NCI-H345 treated with DMSO at 0.1 percent for 48 hours (cell line): Measurements from ENCODE around the gene TEKT1.
"Not testable (repeated sequence)": the region's sequence is repeated elsewhere in the genome, so short reads cannot be mapped to it uniquely, and the experiment has no call there.

Experiments used
- DNase-seq: peaks from one replicate; lab custom pipeline; 2025; ENCODE audit not compliant: unreplicated experiment; lab: John Stamatoyannopoulos, UW

Gene TEKT1

GRCh38 chr17:6816368-6816767 lies 15.2 kb downstream of the TEKT1 start:
- DNase-seq = not testable (repeated sequence)

DNA sequence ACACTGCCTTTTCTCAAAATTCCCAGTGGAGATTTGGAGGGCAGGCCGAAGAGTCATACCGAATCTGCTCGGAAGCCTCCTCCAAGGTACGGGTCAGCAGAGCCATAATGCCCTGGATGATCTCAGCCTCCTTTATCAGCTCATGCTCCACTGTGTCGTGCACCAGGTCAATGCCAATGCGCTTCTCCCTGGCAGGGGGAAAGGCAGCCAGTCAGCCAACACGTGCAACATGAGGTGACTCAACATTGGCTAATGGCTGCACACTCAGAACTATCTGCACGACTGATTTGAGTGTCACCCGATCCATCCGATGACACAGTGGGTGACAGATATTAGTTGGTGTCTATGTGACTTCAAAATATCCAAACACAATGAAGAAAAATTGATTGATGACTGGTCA lies 15.8 kb downstream of the TEKT1 start:
- DNase-seq = no peak

DNA sequence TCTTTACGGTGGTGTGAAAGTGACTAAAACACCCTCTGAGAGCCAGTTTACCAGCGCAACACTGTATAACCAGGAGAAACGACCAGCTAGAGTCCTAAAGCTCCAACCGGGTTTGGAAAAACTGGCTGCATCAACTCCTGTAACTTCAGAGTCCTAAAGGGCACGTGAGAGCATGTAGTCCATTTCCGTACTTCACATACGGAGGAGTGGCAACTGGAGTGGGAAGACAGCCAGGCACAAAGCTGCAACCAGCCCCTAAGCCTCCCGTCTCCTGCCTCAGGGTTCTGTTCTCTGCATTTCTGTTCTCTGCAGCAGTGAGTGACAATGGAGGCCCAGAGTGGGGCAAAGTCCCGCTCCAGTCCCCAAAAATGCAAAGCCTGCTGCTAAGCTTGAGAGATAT lies 19.2 kb downstream of the TEKT1 start:
- DNase-seq = no peak

DNA sequence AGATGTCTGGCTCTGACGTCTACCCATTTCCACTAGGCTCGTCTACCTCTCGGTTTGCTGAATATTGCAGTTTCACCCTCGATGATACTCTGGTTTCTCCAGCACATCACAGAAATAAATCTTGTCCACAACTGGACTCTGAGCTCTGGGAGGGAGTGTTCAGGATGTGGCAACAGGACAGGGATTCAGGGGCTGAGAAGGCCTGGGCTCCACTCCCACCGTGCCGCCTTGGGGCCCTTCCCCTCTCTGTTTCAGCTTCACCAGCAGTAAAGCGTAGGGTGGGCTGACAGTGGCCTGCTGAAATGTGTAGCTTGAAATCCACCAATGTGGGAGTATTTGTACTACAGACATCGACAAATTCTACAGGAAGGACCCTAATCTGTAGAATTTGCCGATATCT lies 20.0 kb downstream of the TEKT1 start:
- no peak for DNase-seq

- no peak for DNase-seq
These were observed 31.0 kb downstream of the TEKT1 start for GRCh38 chr17:6800422-6801027.

GRCh38 chr17:6799738-6800137 lies 31.8 kb downstream of the TEKT1 start:
- DNase-seq = no peak

- DNase-seq = no peak
These were observed 33.7 kb downstream of the TEKT1 start for GRCh38 chr17:6797718-6798351.

GRCh38 chr17:6796887-6797490 lies 34.5 kb downstream of the TEKT1 start:
- DNase-seq = no peak

- DNase-seq = no peak
These were observed 35.3 kb downstream of the TEKT1 start for GRCh38 chr17:6796017-6796886.

- no peak for DNase-seq
These were observed 37.6 kb downstream of the TEKT1 start for GRCh38 chr17:6793748-6794493.

- no peak for DNase-seq
These were observed 42.4 kb downstream of the TEKT1 start for GRCh38 chr17:6789146-6789545.

DNA sequence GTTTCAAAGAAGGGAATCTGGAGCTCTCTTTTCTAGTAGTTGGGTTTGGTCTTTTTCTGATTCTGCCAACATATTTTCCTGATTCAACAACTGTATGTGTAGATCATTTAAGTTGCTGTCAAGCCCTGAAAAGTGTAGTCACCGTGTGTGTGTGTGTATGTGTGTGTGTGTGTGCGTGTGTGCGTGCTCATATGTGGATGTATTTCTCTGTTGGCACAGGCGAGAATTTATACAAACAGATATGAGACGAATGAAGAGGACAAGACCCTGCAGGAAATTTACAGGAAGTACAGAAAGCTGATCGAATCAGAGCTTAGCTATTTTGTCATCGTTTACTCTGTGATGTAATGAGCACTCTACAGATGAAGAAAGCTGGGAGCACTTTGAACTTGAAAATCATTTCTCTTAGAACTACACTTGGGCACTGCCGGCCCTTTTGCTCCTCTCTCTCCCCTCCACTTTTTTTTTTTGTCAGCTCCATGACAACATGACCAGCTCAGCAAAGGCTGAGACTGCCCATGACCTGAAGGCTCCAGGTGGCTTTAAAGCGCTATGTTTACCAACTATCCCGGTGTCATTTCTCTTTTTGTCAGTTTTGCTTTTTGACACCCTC lies 44.3 kb downstream of the TEKT1 start:
- DNase-seq = no peak

DNA sequence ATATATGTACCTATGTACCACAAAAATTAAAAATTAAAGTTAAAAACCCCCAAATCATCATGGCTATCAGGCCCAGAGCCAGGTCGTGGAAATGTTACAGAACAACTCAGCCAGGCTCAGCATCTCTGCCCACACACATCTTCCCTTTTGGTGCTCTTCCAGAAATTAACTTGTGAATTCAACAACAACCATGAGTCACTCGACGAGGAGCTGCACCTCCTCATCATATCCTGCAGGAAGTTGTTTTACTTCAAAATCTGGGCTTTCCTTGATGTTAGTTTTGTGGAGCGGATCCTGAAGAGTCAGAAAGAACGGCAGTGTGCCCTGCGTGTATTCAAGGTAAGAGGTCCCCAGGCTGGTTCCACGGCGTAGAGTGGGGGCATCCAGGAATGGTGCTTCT lies 44.9 kb downstream of the TEKT1 start:
- DNase-seq = no peak

- DNase-seq = no peak
These were observed 49.3 kb downstream of the TEKT1 start for GRCh38 chr17:6782244-6782643.

GRCh38 chr17:6780886-6781285 lies 50.6 kb downstream of the TEKT1 start:
- no peak for DNase-seq

DNA sequence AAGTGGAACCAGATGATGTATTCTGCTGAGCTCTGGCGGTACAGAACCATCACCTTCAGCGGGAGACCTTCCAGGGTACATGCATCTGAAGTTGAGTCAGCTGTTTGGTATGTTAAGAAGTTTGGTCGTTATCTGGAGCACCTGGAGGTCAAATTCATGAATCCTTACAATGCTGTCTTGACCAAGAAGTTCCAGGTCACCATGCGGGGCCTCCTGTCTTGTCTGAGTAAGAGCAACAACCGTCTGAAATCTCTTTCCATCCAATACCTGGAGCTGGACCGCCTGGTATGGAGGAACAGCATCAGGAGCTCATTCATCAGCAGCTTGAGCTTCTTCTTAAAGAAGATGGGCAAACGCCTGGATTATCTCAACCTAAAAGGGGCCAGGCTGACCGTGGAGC lies 51.5 kb downstream of the TEKT1 start:
- DNase-seq = no peak

DNA sequence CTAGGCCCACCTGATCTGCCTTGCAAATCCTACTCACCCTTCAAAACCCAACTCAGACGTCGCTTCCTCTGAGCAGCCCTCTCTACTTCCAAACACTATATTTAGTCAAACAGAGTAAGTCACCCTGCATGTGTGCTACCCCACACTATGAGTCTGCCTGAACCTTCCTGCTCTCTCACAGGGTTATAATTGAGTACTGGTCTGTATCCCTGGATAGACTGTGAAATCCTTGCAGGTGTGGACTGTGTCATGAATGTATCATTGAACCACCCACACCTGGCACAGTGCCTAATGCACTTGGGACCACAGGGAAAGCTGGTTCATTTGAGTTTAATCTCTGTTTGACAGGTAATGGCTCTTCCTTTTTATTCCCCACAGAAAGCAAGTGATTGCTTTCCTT lies 52.1 kb downstream of the TEKT1 start:
- DNase-seq = no peak

GRCh38 chr17:6775871-6776405 lies 55.6 kb downstream of the TEKT1 start, which contains the start of gene FBXO39:
Gene FBXO39 (plus strand): TSS chr17:6776215. CDS start chr17:6779869, 3,654 bp downstream.
- DNase-seq = no peak

GRCh38 chr17:6774906-6775305 lies 56.6 kb downstream of the TEKT1 start:
- DNase-seq = not testable (repeated sequence)

DNA sequence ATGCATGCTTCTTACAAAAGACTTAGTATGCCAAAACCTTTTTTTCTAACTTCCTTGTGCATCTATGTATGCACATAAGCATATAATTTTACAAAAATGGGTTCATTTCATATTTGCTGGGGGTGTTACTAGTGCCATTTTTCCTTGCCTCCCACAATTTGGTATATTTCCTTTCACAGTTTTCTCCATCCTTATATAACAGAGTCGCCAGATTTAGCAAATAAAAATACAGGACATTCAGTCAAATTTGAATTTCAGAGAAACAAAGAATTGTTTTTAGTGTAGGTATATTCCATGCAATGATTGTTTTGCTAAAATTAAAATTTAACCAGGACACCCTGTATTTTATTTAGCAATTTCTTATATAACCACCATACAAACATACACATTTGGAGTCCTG lies 59.5 kb downstream of the TEKT1 start:
- DNase-seq = no peak
